Left ventricle myocardium inferior (tissue), 1 donor: ENCODE measurements around the gene SYCE3. TPM values are rescaled to one million over a fixed set of nuclear protein-coding genes. Genes with fewer than 3 reads are reported as not detected.

Experiments
- DNase-seq: peaks from one replicate; pipeline ENCODE4 v3.0.0-alpha.2; 2020
- H3K27ac ChIP-seq: fragments of 200-600 bp; replicated peaks from 2 replicates; pipeline ENCODE4 v1.8.0; 2021
- H3K27me3 ChIP-seq: fragments of 200-600 bp; 2 replicates; pipeline ENCODE4 v1.8.0; 2021; ENCODE audit warnings: low read depth
- H3K36me3 ChIP-seq: fragments of 200-600 bp; 2 replicates; pipeline ENCODE4 v1.8.0; 2021
- H3K4me1 ChIP-seq: fragments of 200-600 bp; 2 replicates; pipeline ENCODE4 v1.8.0; 2021
- H3K4me3 ChIP-seq: fragments of 200-600 bp; 2 replicates; pipeline ENCODE4 v1.8.0; 2021; ENCODE audit warnings: mild to moderate bottlenecking, moderate library complexity
- H3K9me3 ChIP-seq: fragments of 200-600 bp; replicated peaks from 2 replicates; pipeline ENCODE4 v1.8.0; 2021
- CTCF ChIP-seq: fragments of 200-600 bp; IDR thresholded peaks from 2 replicates; pipeline ENCODE4 v1.8.0; 2021; ENCODE audit warnings: antibody characterized with exemption, mild to moderate bottlenecking, borderline replicate concordance
- intact Hi-C: fragments of 100-400 bp; cut with micrococcal nuclease; formaldehyde crosslinking; loops from one replicate; pipeline ENCODE4 v1.11.0; 2022
- total RNA-seq: library from RNA; stranded (reverse); fragmentation: NEBNext Ultra II Directional; extraction: Animal tissue kit (Norgen Biotek cat#: 25700); gene quantifications from one replicate; pipeline ENCODE4 v1.2.1, GENCODE V29; 2021
- donor health status: DM: no; HTN: yes; CAD: no; lungs with severe emphysema.

SYCE3 gene
- total RNA-seq, 1 donor from 2014 or later, result not detected

DNA sequence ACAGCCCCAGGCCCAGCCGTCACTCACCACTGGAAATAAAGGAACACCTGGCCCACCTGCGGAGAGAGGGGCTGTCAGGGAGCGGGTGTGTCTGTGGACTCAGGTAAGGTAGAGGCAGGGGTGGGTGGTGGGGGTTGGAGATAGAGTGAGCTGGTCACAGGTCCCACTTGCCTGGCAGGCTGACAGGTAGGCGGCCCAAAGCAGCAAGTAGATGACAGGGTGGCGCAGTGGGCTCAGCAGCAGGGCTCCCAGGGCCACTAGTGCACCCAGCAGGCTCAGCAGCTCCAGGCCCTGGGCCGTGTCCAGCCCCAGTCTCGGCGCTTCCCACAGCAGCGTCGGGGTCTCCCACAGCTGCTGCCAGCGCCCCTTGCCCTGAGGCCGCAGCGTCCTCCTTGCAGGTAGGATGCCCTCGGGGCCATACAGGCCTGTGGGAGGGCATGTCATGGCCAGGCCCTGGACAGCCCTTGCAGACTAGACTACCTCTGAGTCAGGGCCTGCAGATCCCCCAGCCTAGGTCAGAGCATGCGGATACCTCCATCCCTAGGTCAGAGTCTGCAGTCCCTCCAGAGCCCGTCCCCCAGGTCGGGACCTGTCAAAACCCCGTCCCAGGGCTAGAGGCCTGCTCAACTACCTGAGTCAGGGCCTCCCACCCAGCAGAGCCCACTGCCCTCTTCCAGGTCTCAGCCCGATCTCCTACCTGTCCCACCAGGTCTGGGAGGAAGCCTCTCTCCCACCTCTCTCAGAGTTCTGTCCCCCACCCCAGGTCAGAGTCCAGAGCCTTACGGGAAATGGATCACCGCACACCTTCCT, 55.9 kb downstream of the SYCE3 start:
- no peak for DNase-seq

DNA sequence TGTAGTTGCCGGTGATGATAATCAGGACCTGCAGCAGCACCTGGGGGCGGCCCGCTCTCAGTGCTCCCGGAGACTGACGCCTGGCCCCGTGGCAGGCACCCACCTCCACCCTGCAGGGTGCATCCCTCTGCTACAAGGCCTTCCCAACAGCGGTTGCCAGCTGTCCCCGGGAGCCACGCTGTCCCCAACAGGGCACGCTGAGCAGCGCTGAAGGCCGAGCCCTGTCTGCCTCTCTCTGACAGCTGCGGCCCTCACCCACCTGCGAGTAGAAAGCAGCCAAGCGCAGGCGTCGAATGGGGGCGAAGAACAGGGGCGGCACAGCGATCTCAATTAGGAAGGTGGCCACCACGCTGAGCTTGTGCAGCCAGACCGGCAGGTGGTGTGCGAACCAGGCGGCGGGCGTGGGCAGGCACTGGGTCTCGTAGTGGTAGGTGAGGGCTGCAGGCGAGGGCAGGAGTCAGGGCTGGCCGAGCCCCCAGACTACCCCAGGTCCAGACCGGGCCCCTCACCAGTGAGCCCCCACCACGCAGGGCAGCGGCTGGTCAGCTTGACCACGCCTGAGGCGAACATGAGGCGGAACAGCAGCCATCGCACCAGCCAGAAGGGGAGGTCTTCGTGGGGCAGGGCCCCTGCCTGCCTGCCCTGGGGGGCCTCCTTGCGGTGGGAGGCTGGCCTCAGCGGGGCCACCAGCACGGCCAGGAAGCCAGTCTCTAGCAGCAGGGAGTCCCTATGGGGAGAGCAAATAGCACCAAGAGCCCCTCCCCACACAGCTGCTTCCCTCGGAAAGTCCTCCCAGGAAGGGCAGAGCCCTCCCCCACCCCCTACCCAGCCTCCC, 56.7 kb downstream of the SYCE3 start:
- no peaks in the 10 kb centered on the region for H3K9me3 ChIP-seq
- intact Hi-C loops, result no loop called here
- TF ChIP-seq CTCF, result no peak
- H3K36me3 ChIP-seq, result peaks cover 34% of the 10 kb centered on the region
- DNase-seq, result no peak
- peaks cover 34% of the 10 kb centered on the region for H3K4me1 ChIP-seq
- H3K27ac ChIP-seq, result no peak overlapping the region
- peak overlapping the region; percentile 99 for H3K4me3 ChIP-seq
- no peaks in the 10 kb centered on the region for H3K27me3 ChIP-seq

More for the DNA sequence above, 55.9 kb downstream of the SYCE3 start:
- intact Hi-C loops, result no loop called here
- Histone ChIP-seq H3K9me3 (no peaks in the 10 kb centered on the region), H3K36me3 (peaks cover 34% of the 10 kb centered on the region), H3K27ac (peak overlapping the region; percentile 94), H3K27me3 (no peaks in the 10 kb centered on the region), H3K4me1 (peaks cover 34% of the 10 kb centered on the region), H3K4me3 (peak overlapping the region; percentile 99)
- no peak for TF ChIP-seq CTCF

DNA sequence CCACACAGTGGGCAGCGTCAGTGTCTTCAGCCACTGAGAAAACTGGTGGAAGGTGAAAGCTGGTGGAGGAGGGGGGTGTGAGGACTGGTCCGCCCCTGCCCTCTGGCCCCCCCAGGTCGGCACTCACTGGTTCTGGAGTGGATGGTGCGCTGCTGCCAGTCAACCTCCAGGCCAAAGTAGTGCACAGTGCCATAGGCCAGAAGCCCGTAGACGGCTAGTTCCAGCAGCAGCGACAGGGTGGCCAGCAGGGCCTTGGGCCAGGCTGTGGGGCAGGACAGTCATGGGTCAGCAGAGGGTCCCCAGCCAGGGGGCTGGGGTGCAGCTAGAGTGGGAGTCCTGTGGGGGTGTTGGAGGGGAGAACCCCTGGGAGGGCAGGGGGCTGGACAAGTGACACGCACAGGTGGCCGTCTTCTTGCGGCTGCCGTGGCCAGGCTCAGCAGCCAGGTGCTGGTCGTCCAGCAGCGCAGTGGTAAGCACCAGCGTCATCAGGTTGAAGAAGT, 57.4 kb downstream of the SYCE3 start:
- Histone ChIP-seq H3K4me3 (no peak overlapping the region), H3K27me3 (no peaks in the 10 kb centered on the region), H3K4me1 (peaks cover 34% of the 10 kb centered on the region), H3K36me3 (peaks cover 34% of the 10 kb centered on the region), H3K9me3 (no peaks in the 10 kb centered on the region), H3K27ac (no peak overlapping the region)
- no peak for DNase-seq
- intact Hi-C loops, result no loop called here
- no peak for TF ChIP-seq CTCF

- intact Hi-C loops, result no loop called here
- Histone ChIP-seq H3K27me3 (no peaks in the 10 kb centered on the region), H3K36me3 (peaks cover 34% of the 10 kb centered on the region), H3K4me1 (peaks cover 32% of the 10 kb centered on the region), H3K9me3 (no peaks in the 10 kb centered on the region), H3K4me3 (no peak overlapping the region), H3K27ac (no peak overlapping the region)
- DNase-seq, result no peak
- no peak for TF ChIP-seq CTCF
Observed at GRCh38 chr22:50504369-50505211, 58.1 kb downstream of the SYCE3 start.
